Body of pancreas (tissue), 4 donors: ENCODE results near the gene ABHD6.

Experiments used
- POLR2A ChIP-seq, 3 donors: fragments of 450-650 bp; IDR thresholded peaks; one replicate each; pipeline ENCODE4 v1.6.1; 2016; ENCODE audit warnings: antibody characterized with exemption in 3 of 3, mild to moderate bottlenecking in 2 of 3
- TF ChIP-seq, protein P1 (sequence below), 7 experiments: fragments of 450-650 bp in 4 of 7; fragments of 200-600 bp in 3 of 7; sonication (generic) in 3 of 7; IDR thresholded peaks; one replicate each; pipeline ENCODE4 v1.5.1; 2016 to 2019; ENCODE audit warnings: antibody characterized with exemption in 7 of 7

DNA sequence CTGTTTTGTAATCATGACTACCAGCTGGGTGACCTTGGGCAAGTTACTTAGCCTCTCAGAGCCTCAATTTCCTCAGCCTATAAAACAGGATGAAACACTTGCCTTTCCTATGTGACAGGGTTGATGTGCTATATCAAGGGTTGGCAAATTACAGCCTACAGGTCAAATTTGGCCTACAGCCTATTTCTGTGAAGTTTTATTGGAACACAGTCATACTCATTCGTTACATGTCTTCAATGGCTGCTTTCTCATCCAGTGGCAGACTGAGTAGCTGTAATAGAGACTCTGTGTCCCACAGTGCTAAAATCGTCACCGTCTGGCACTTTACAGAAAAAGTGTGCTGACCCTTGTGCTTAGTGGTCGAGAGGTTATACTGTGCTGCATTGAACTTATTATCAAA, 16.6 kb downstream of the ABHD6 start:
- TF ChIP-seq, protein P1, sequence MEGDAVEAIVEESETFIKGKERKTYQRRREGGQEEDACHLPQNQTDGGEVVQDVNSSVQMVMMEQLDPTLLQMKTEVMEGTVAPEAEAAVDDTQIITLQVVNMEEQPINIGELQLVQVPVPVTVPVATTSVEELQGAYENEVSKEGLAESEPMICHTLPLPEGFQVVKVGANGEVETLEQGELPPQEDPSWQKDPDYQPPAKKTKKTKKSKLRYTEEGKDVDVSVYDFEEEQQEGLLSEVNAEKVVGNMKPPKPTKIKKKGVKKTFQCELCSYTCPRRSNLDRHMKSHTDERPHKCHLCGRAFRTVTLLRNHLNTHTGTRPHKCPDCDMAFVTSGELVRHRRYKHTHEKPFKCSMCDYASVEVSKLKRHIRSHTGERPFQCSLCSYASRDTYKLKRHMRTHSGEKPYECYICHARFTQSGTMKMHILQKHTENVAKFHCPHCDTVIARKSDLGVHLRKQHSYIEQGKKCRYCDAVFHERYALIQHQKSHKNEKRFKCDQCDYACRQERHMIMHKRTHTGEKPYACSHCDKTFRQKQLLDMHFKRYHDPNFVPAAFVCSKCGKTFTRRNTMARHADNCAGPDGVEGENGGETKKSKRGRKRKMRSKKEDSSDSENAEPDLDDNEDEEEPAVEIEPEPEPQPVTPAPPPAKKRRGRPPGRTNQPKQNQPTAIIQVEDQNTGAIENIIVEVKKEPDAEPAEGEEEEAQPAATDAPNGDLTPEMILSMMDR (IDR thresholded peaks at IDR 0.05) = no peak
- no peak for TF ChIP-seq POLR2A (IDR thresholded peaks at IDR 0.05)
